ENCODE measurements around the gene TRPM1. TPM values are rescaled to one million over a fixed set of nuclear protein-coding genes. Genes with fewer than 3 reads are reported as not detected.

TRPM1 gene
- total RNA-seq, 4 donors from 2014 or later = not detected

GRCh38 chr15:31004220-31004733, 97.2 kb downstream of the TRPM1 start:
- intact Hi-C loops (cut with DNase I; ENCODE audit: low total_unique reads) = no loop called here
- no peaks in the 10 kb centered on the region for H3K4me1 ChIP-seq
- DNase-seq = peak in 1 of 2 donors; percentile 21
- no peak overlapping the region for H3K4me3 ChIP-seq
- TF ChIP-seq CTCF (IDR thresholded peaks at IDR 0.05 in 4 of 5, conservative IDR thresholded peaks at IDR 0.05 in 1 of 5) (no peak), POLR2A (IDR thresholded peaks at IDR 0.05) (no peak)
- no peaks in the 10 kb centered on the region for H3K27me3 ChIP-seq
- in situ Hi-C loops (cut with MboI; ENCODE audit: low sequenced_read_pairs in 4 of 4) = no loop called here
- H3K27ac ChIP-seq = peak overlapping the region; percentile 8 to 48 (median 43)
- H3K9me3 ChIP-seq = no peaks in the 10 kb centered on the region
- ATAC-seq = peak; percentile 56 to 63
- H3K36me3 ChIP-seq = no peaks in the 10 kb centered on the region

- TF ChIP-seq CTCF (IDR thresholded peaks at IDR 0.05 in 4 of 5, conservative IDR thresholded peaks at IDR 0.05 in 1 of 5) (no peak), POLR2A (IDR thresholded peaks at IDR 0.05) (no peak)
- no peak overlapping the region for H3K27ac ChIP-seq
- no peaks in the 10 kb centered on the region for H3K27me3 ChIP-seq
- H3K9me3 ChIP-seq = no peaks in the 10 kb centered on the region
- intact Hi-C loops (cut with DNase I; ENCODE audit: low total_unique reads) (no loop called here), in situ Hi-C loops (cut with MboI; ENCODE audit: low sequenced_read_pairs in 4 of 4) (no loop called here)
- no peaks in the 10 kb centered on the region for H3K36me3 ChIP-seq
- DNase-seq = no peak
- ATAC-seq = no peak
- H3K4me3 ChIP-seq = no peak overlapping the region
- no peaks in the 10 kb centered on the region for H3K4me1 ChIP-seq
Measured at GRCh38 chr15:31001702-31002101, 99.8 kb downstream of the TRPM1 start.

GRCh38 chr15:30999729-31000128, 101.8 kb downstream of the TRPM1 start:
- Histone ChIP-seq H3K27ac (no peak overlapping the region), H3K27me3 (no peaks in the 10 kb centered on the region), H3K36me3 (no peaks in the 10 kb centered on the region), H3K4me3 (no peak overlapping the region), H3K9me3 (no peaks in the 10 kb centered on the region), H3K4me1 (no peaks in the 10 kb centered on the region)
- intact Hi-C loops (cut with DNase I; ENCODE audit: low total_unique reads) (loop anchor here (10.0 kb wide), 1 partner anchor 365 kb away; no protein-coding TSS in a partner anchor), in situ Hi-C loops (cut with MboI; ENCODE audit: low sequenced_read_pairs in 4 of 4) (loop anchor here in 1 of 4 donors (25.0 kb wide), 1 partner anchor 363 kb away; no protein-coding TSS in a partner anchor)
- DNase-seq = no peak
- no peak for ATAC-seq
- TF ChIP-seq POLR2A (IDR thresholded peaks at IDR 0.05) = no peak
- no peak for TF ChIP-seq CTCF (IDR thresholded peaks at IDR 0.05 in 4 of 5, conservative IDR thresholded peaks at IDR 0.05 in 1 of 5)

GRCh38 chr15:30997270-30997669, 104.3 kb downstream of the TRPM1 start:
- Histone ChIP-seq H3K27ac (no peak overlapping the region), H3K9me3 (no peaks in the 10 kb centered on the region), H3K4me3 (no peak overlapping the region), H3K27me3 (no peaks in the 10 kb centered on the region), H3K36me3 (no peaks in the 10 kb centered on the region), H3K4me1 (peaks cover 3 to 7% of the 10 kb centered on the region in 2 donors)
- intact Hi-C loops (cut with DNase I; ENCODE audit: low total_unique reads) (loop anchor here (10.0 kb wide), 1 partner anchor 368 kb away; no protein-coding TSS in a partner anchor), in situ Hi-C loops (cut with MboI; ENCODE audit: low sequenced_read_pairs in 4 of 4) (loop anchor here in 1 of 4 donors (25.0 kb wide), 1 partner anchor 365 kb away; no protein-coding TSS in a partner anchor)
- DNase-seq = no peak
- TF ChIP-seq POLR2A (IDR thresholded peaks at IDR 0.05) (no peak), CTCF (IDR thresholded peaks at IDR 0.05 in 4 of 5, conservative IDR thresholded peaks at IDR 0.05 in 1 of 5) (no peak)
- ATAC-seq = no peak

All from gastrocnemius medialis (tissue), 4 donors.